ENCODE data around the gene GMDS.

Gene GMDS

GRCh38 chr6:1941534-1941933 is 303.9 kb downstream of the GMDS start:
- no peak for DNase-seq (ENCODE audit: low read depth in 3 of 3)

GRCh38 chr6:1940381-1940780 is 305.0 kb downstream of the GMDS start:
- DNase-seq (ENCODE audit: low read depth in 3 of 3), result no peak

- no peak for DNase-seq (ENCODE audit: low read depth in 3 of 3)
These were observed 312.1 kb downstream of the GMDS start for GRCh38 chr6:1933292-1933691.

- no peak for DNase-seq (ENCODE audit: low read depth in 3 of 3)
These were observed 313.6 kb downstream of the GMDS start for GRCh38 chr6:1931817-1932216.

- DNase-seq (ENCODE audit: low read depth in 3 of 3), result no peak
These were observed 315.0 kb downstream of the GMDS start for GRCh38 chr6:1930356-1930755.

GRCh38 chr6:1929931-1930330 is 315.5 kb downstream of the GMDS start:
- DNase-seq (ENCODE audit: low read depth in 3 of 3), result no peak

- DNase-seq (ENCODE audit: low read depth in 3 of 3), result no peak
These were observed 319.5 kb downstream of the GMDS start for GRCh38 chr6:1925743-1926430.

GRCh38 chr6:1923449-1923848 is 322.0 kb downstream of the GMDS start:
- DNase-seq (ENCODE audit: low read depth in 3 of 3), result no peak

GRCh38 chr6:1917626-1918371 is 327.6 kb downstream of the GMDS start:
- DNase-seq (ENCODE audit: low read depth in 3 of 3), result peak in 2 of 3 experiments; percentile 14 to 52

GRCh38 chr6:1916334-1917070 is 328.9 kb downstream of the GMDS start:
- DNase-seq (ENCODE audit: low read depth in 3 of 3), result no peak

- DNase-seq (ENCODE audit: low read depth in 3 of 3), result no peak
These were observed 330.2 kb downstream of the GMDS start for GRCh38 chr6:1915226-1915625.

- no peak for DNase-seq (ENCODE audit: low read depth in 3 of 3)
These were observed 331.8 kb downstream of the GMDS start for GRCh38 chr6:1913577-1913976.

- no peak for DNase-seq (ENCODE audit: low read depth in 3 of 3)
These were observed 332.7 kb downstream of the GMDS start for GRCh38 chr6:1912731-1913130.

GRCh38 chr6:1911474-1911873 is 333.9 kb downstream of the GMDS start:
- DNase-seq (ENCODE audit: low read depth in 3 of 3), result no peak

- DNase-seq (ENCODE audit: low read depth in 3 of 3), result no peak
These were observed 334.6 kb downstream of the GMDS start for GRCh38 chr6:1910621-1911407.

GRCh38 chr6:1908784-1909183 is 336.6 kb downstream of the GMDS start:
- no peak for DNase-seq (ENCODE audit: low read depth in 3 of 3)

GRCh38 chr6:1906609-1907008 is 338.8 kb downstream of the GMDS start:
- DNase-seq (ENCODE audit: low read depth in 3 of 3), result no peak

GRCh38 chr6:1906014-1906413 is 339.4 kb downstream of the GMDS start:
- no peak for DNase-seq (ENCODE audit: low read depth in 3 of 3)

- no peak for DNase-seq (ENCODE audit: low read depth in 3 of 3)
These were observed 340.5 kb downstream of the GMDS start for GRCh38 chr6:1904898-1905297.

- DNase-seq (ENCODE audit: low read depth in 3 of 3), result no peak
These were observed 341.0 kb downstream of the GMDS start for GRCh38 chr6:1904466-1904799.

GRCh38 chr6:1903780-1904465 is 341.5 kb downstream of the GMDS start:
- DNase-seq (ENCODE audit: low read depth in 3 of 3), result no peak
